Activated T-helper 9 cell treated with anti-CD3 and anti-CD28 coated beads, Interleukin-2, amount 50 U/mL, for 16 hours (primary cell): ENCODE data around the gene CALHM2.
A peak's percentile ranks its signal among the peaks of the same experiment; 100 is the strongest.

ENCODE experiments used
- DNase-seq: peaks from one replicate; pipeline ENCODE4 v3.0.0-alpha.2; 2020; ENCODE audit warnings: low read depth

CALHM2 gene

GRCh38 chr10:103475437-103475836 lies 23.3 kb upstream of the CALHM2 start:
- no peak for DNase-seq

- no peak for DNase-seq
These were observed 21.9 kb upstream of the CALHM2 start for GRCh38 chr10:103474077-103474476.

- DNase-seq: no peak
These were observed 21.1 kb upstream of the CALHM2 start for GRCh38 chr10:103473261-103473671.

- DNase-seq: no peak
These were observed 19.8 kb upstream of the CALHM2 start for GRCh38 chr10:103472005-103472404.

- peak; percentile 55 for DNase-seq
These were observed 18.8 kb upstream of the CALHM2 start for GRCh38 chr10:103470761-103471653.

GRCh38 chr10:103469201-103469600 lies 17.0 kb upstream of the CALHM2 start:
- DNase-seq: no peak

GRCh38 chr10:103467406-103467805 lies 15.2 kb upstream of the CALHM2 start:
- DNase-seq: no peak

GRCh38 chr10:103466734-103467133 lies 14.6 kb upstream of the CALHM2 start:
- no peak for DNase-seq

GRCh38 chr10:103465411-103466179 lies 13.4 kb upstream of the CALHM2 start:
- no peak for DNase-seq

GRCh38 chr10:103463499-103463898 lies 11.3 kb upstream of the CALHM2 start:
- no peak for DNase-seq

GRCh38 chr10:103459615-103460014 lies 7.4 kb upstream of the CALHM2 start:
- no peak for DNase-seq

- no peak for DNase-seq
These were observed 6.5 kb upstream of the CALHM2 start, which contains the start of gene CALHM1 for GRCh38 chr10:103458720-103459119. Gene CALHM1 (minus strand): TSS chr10:103458900. CDS start chr10:103458751, 149 bp downstream.

- no peak for DNase-seq
These were observed 5.9 kb upstream of the CALHM2 start for GRCh38 chr10:103457896-103458583.

- DNase-seq: no peak
These were observed 5.1 kb upstream of the CALHM2 start for GRCh38 chr10:103457176-103457712.

- no peak for DNase-seq
These were observed 4.0 kb upstream of the CALHM2 start for GRCh38 chr10:103456074-103456660.

- DNase-seq: no peak
These were observed 3.1 kb upstream of the CALHM2 start for GRCh38 chr10:103455235-103455634.

- no peak for DNase-seq
These were observed 1.9 kb upstream of the CALHM2 start for GRCh38 chr10:103454026-103454425.

GRCh38 chr10:103452506-103453230 lies 498 bp upstream of the CALHM2 start:
- DNase-seq: no peak

GRCh38 chr10:103451091-103451813 lies 918 bp downstream of the CALHM2 start:
- DNase-seq: peak; percentile 20

GRCh38 chr10:103450201-103450695 lies 1.9 kb downstream of the CALHM2 start:
- DNase-seq: no peak
